ENCODE data around the gene NTMT1. TPM values are rescaled to one million over a fixed set of nuclear protein-coding genes. Genes with fewer than 3 reads are reported as not detected.

The NTMT1 gene
- total RNA-seq, 1 experiment from 2014 or later = 50.2 TPM

- Histone ChIP-seq H3K27ac (ENCODE audit: low read length) (no peak overlapping the region), H3K9ac (ENCODE audit: low read length) (no peak overlapping the region), H3K4me3 (ENCODE audit: low read length) (no peak overlapping the region), H3K27me3 (ENCODE audit: low read length) (peaks cover 2% of the 10 kb centered on the region; the same call in 1 of the 2 replicates), H2AFZ (ENCODE audit: low read length) (no peak overlapping the region), H3K4me2 (ENCODE audit: low read length) (no peak overlapping the region), H3F3A (ENCODE audit: low read length, unreplicated experiment) (no peaks in the 10 kb centered on the region), H3K4me1 (ENCODE audit: insufficient read depth, low read length) (no peaks in the 10 kb centered on the region), H3K9me2 (replicated peaks; ENCODE audit: low read length) (no peaks in the 10 kb centered on the region), H3K9me3 (ENCODE audit: low read length) (no peaks in the 10 kb centered on the region), H3K36me3 (ENCODE audit: low read depth, low read length) (no peaks in the 10 kb centered on the region), H4K20me1 (ENCODE audit: low read length) (no peaks in the 10 kb centered on the region), H3K79me2 (ENCODE audit: low read length) (no peaks in the 10 kb centered on the region)
- DNase-seq (no peak), ATAC-seq (no peak)
- ChIA-PET POLR2A (ENCODE audit: unreplicated experiment) (no interaction called here), CTCF (no interaction called here)
- intact Hi-C loops (cut with micrococcal nuclease) = no loop called here
- no TSS peak for BruUV-seq (replicated peaks)
- no peak for TF ChIP-seq CTCF (conservative IDR thresholded peaks at IDR 0.05; ENCODE audit: low read depth, low read length)
- no peak for TF ChIP-seq EZH2 (IDR thresholded peaks at IDR 0.05; ENCODE audit: low read length, unreplicated experiment)
- TF ChIP-seq EZH2phosphoT487 (IDR thresholded peaks at IDR 0.05; ENCODE audit: borderline replicate concordance, low read length) = no peak
Measured at GRCh38 chr9:129669946-129670345, 44.0 kb downstream of the NTMT1 start.

- DNase-seq = no peak
- no peak overlapping the region for H3K4me2 ChIP-seq (ENCODE audit: low read length)
- BruUV-seq (replicated peaks) = no TSS peak
- no peaks in the 10 kb centered on the region for H3K36me3 ChIP-seq (ENCODE audit: low read depth, low read length)
- TF ChIP-seq EZH2phosphoT487 (IDR thresholded peaks at IDR 0.05; ENCODE audit: borderline replicate concordance, low read length) (no peak), EZH2 (IDR thresholded peaks at IDR 0.05; ENCODE audit: low read length, unreplicated experiment) (no peak), CTCF (conservative IDR thresholded peaks at IDR 0.05; ENCODE audit: low read depth, low read length) (no peak)
- CTCF ChIA-PET = interaction anchor here (0.9 kb wide), 1 partner anchor 55 kb away, joined by 6 read pairs; no protein-coding TSS in a partner anchor
- no peaks in the 10 kb centered on the region for H3K9me2 ChIP-seq (replicated peaks; ENCODE audit: low read length)
- no peaks in the 10 kb centered on the region for H4K20me1 ChIP-seq (ENCODE audit: low read length)
- no peak overlapping the region for H3K27ac ChIP-seq (ENCODE audit: low read length)
- H3K27me3 ChIP-seq (ENCODE audit: low read length) = peaks cover 5% of the 10 kb centered on the region; the same call in 1 of the 2 replicates
- H3F3A ChIP-seq (ENCODE audit: low read length, unreplicated experiment) = no peaks in the 10 kb centered on the region
- no peak overlapping the region for H2AFZ ChIP-seq (ENCODE audit: low read length)
- no peaks in the 10 kb centered on the region for H3K79me2 ChIP-seq (ENCODE audit: low read length)
- H3K9ac ChIP-seq (ENCODE audit: low read length) = no peak overlapping the region
- ATAC-seq = no peak
- intact Hi-C loops (cut with micrococcal nuclease) = no loop called here
- POLR2A ChIA-PET (ENCODE audit: unreplicated experiment) = no interaction called here
- H3K9me3 ChIP-seq (ENCODE audit: low read length) = no peaks in the 10 kb centered on the region
- no peak overlapping the region for H3K4me3 ChIP-seq (ENCODE audit: low read length)
- H3K4me1 ChIP-seq (ENCODE audit: insufficient read depth, low read length) = no peaks in the 10 kb centered on the region
Measured at GRCh38 chr9:129671065-129671464, 45.1 kb downstream of the NTMT1 start.

- BruUV-seq (replicated peaks) = no TSS peak
- no peaks in the 10 kb centered on the region for H3K9me2 ChIP-seq (replicated peaks; ENCODE audit: low read length)
- peaks cover 8% of the 10 kb centered on the region; the same call in 1 of the 2 replicates for H3K27me3 ChIP-seq (ENCODE audit: low read length)
- POLR2A ChIA-PET (ENCODE audit: unreplicated experiment) = no interaction called here
- no peak for TF ChIP-seq CTCF (conservative IDR thresholded peaks at IDR 0.05; ENCODE audit: low read depth, low read length)
- no peaks in the 10 kb centered on the region for H3K4me1 ChIP-seq (ENCODE audit: insufficient read depth, low read length)
- H2AFZ ChIP-seq (ENCODE audit: low read length) = no peak overlapping the region
- CTCF ChIA-PET = interaction anchor here (0.9 kb wide), 1 partner anchor 55 kb away, joined by 6 read pairs; no protein-coding TSS in a partner anchor
- no peak overlapping the region for H3K4me3 ChIP-seq (ENCODE audit: low read length)
- DNase-seq = no peak
- no peaks in the 10 kb centered on the region for H3F3A ChIP-seq (ENCODE audit: low read length, unreplicated experiment)
- H4K20me1 ChIP-seq (ENCODE audit: low read length) = no peaks in the 10 kb centered on the region
- no peaks in the 10 kb centered on the region for H3K36me3 ChIP-seq (ENCODE audit: low read depth, low read length)
- no peak overlapping the region for H3K27ac ChIP-seq (ENCODE audit: low read length)
- no peaks in the 10 kb centered on the region for H3K79me2 ChIP-seq (ENCODE audit: low read length)
- H3K4me2 ChIP-seq (ENCODE audit: low read length) = no peak overlapping the region
- H3K9ac ChIP-seq (ENCODE audit: low read length) = no peak overlapping the region
- intact Hi-C loops (cut with micrococcal nuclease) = no loop called here
- ATAC-seq = no peak
- H3K9me3 ChIP-seq (ENCODE audit: low read length) = no peaks in the 10 kb centered on the region
Measured at GRCh38 chr9:129671519-129671918, 45.6 kb downstream of the NTMT1 start.

All from PC-3 (cell line).